Measurements from ENCODE around the gene UBE4B.

UBE4B gene

GRCh38 chr1:10173582-10173981, 140.8 kb downstream of the UBE4B start:
- Histone ChIP-seq H3K9me3 (ENCODE audit: insufficient read depth, low read length, severe bottlenecking) (no peaks in the 10 kb centered on the region), H2AFZ (ENCODE audit: low read depth, low read length) (no peak overlapping the region), H3K4me2 (ENCODE audit: insufficient read depth, low read length) (no peak overlapping the region)

GRCh38 chr1:10177876-10178275, 145.1 kb downstream of the UBE4B start:
- H3K4me1 ChIP-seq (ENCODE audit: insufficient read depth, low read length), result no peaks in the 10 kb centered on the region
- H4K20me1 ChIP-seq (ENCODE audit: insufficient read depth, low read length), result no peaks in the 10 kb centered on the region
- peaks cover 28% of the 10 kb centered on the region for H3K36me3 ChIP-seq (ENCODE audit: insufficient read depth, low read length)
- TF ChIP-seq EZH2 (IDR thresholded peaks at IDR 0.05; ENCODE audit: borderline replicate concordance, low read depth, low read length, severe bottlenecking), result no peak
- TF ChIP-seq CTCF (IDR thresholded peaks at IDR 0.05; ENCODE audit: borderline replicate concordance, extremely low read depth, low read length, poor library complexity, severe bottlenecking), result no peak
- H2AFZ ChIP-seq (ENCODE audit: low read depth, low read length), result no peak overlapping the region
- no peak overlapping the region for H3K4me2 ChIP-seq (ENCODE audit: insufficient read depth, low read length)
- H3K79me2 ChIP-seq (ENCODE audit: insufficient read depth, low read length), result no peaks in the 10 kb centered on the region
- no peak overlapping the region for H3K9ac ChIP-seq (ENCODE audit: low read depth, low read length)
- no peak for ATAC-seq (ENCODE audit: insufficient read depth, low read depth)
- no peaks in the 10 kb centered on the region for H3K9me3 ChIP-seq (ENCODE audit: insufficient read depth, low read length, severe bottlenecking)
- no peak overlapping the region for H3K27ac ChIP-seq (ENCODE audit: low read length)
- no peak overlapping the region for H3K4me3 ChIP-seq (ENCODE audit: low read depth in 1 of 2, low read length in 2 of 2)
- DNase-seq, result no peak
- H3K27me3 ChIP-seq (ENCODE audit: insufficient read depth, low read length, poor library complexity), result no peaks in the 10 kb centered on the region

More at GRCh38 chr1:10173582-10173981, 140.8 kb downstream of the UBE4B start:
- DNase-seq, result no peak
- TF ChIP-seq CTCF (IDR thresholded peaks at IDR 0.05; ENCODE audit: borderline replicate concordance, extremely low read depth, low read length, poor library complexity, severe bottlenecking) (no peak), EZH2 (IDR thresholded peaks at IDR 0.05; ENCODE audit: borderline replicate concordance, low read depth, low read length, severe bottlenecking) (no peak)
- Histone ChIP-seq H3K27ac (ENCODE audit: low read length) (no peak overlapping the region), H3K4me3 (ENCODE audit: low read depth in 1 of 2, low read length in 2 of 2) (no peak overlapping the region), H3K27me3 (ENCODE audit: insufficient read depth, low read length, poor library complexity) (no peaks in the 10 kb centered on the region), H3K4me1 (ENCODE audit: insufficient read depth, low read length) (no peaks in the 10 kb centered on the region), H4K20me1 (ENCODE audit: insufficient read depth, low read length) (no peaks in the 10 kb centered on the region), H3K36me3 (ENCODE audit: insufficient read depth, low read length) (peaks cover 33% of the 10 kb centered on the region), H3K9ac (ENCODE audit: low read depth, low read length) (no peak overlapping the region), H3K79me2 (ENCODE audit: insufficient read depth, low read length) (no peaks in the 10 kb centered on the region)
- no peak for ATAC-seq (ENCODE audit: insufficient read depth, low read depth)

- Histone ChIP-seq H3K79me2 (ENCODE audit: insufficient read depth, low read length) (no peaks in the 10 kb centered on the region), H3K36me3 (ENCODE audit: insufficient read depth, low read length) (peaks cover 23% of the 10 kb centered on the region), H4K20me1 (ENCODE audit: insufficient read depth, low read length) (no peaks in the 10 kb centered on the region), H3K9ac (ENCODE audit: low read depth, low read length) (no peak overlapping the region), H3K4me2 (ENCODE audit: insufficient read depth, low read length) (no peak overlapping the region), H2AFZ (ENCODE audit: low read depth, low read length) (no peak overlapping the region), H3K4me3 (ENCODE audit: low read depth in 1 of 2, low read length in 2 of 2) (no peak overlapping the region), H3K4me1 (ENCODE audit: insufficient read depth, low read length) (no peaks in the 10 kb centered on the region), H3K27me3 (ENCODE audit: insufficient read depth, low read length, poor library complexity) (no peaks in the 10 kb centered on the region), H3K27ac (ENCODE audit: low read length) (no peak overlapping the region), H3K9me3 (ENCODE audit: insufficient read depth, low read length, severe bottlenecking) (no peaks in the 10 kb centered on the region)
- DNase-seq, result no peak
- no peak for ATAC-seq (ENCODE audit: insufficient read depth, low read depth)
- TF ChIP-seq CTCF (IDR thresholded peaks at IDR 0.05; ENCODE audit: borderline replicate concordance, extremely low read depth, low read length, poor library complexity, severe bottlenecking), result no peak
- TF ChIP-seq EZH2 (IDR thresholded peaks at IDR 0.05; ENCODE audit: borderline replicate concordance, low read depth, low read length, severe bottlenecking), result no peak
These were observed 146.0 kb downstream of the UBE4B start for GRCh38 chr1:10178597-10179405.

Measured in DND-41 (cell line).